Right renal cortex interstitium (tissue), 3 donors: ENCODE results near the gene GNAQ. TPM values are rescaled to one million over a fixed set of nuclear protein-coding genes. Genes with fewer than 3 reads are reported as not detected.

Experiments
- DNase-seq, 3 donors: peaks; one replicate each; pipeline ENCODE4 v3.0.0-alpha.2; 2013; ENCODE audit warnings: low read depth in 3 of 3, low spot score in 2 of 3
- polyA plus RNA-seq, 3 donors: library from polyadenylated mRNA; unstranded; fragments of 120-200 nt; gene quantifications; one replicate each; pipeline ENCODE4 v1.2.1, GENCODE V29; 2013; ENCODE audit not compliant: insufficient read length in 3 of 3

GNAQ gene
- polyA plus RNA-seq, 3 donors = 64.8 to 67.5 (median 67.3) TPM

DNA sequence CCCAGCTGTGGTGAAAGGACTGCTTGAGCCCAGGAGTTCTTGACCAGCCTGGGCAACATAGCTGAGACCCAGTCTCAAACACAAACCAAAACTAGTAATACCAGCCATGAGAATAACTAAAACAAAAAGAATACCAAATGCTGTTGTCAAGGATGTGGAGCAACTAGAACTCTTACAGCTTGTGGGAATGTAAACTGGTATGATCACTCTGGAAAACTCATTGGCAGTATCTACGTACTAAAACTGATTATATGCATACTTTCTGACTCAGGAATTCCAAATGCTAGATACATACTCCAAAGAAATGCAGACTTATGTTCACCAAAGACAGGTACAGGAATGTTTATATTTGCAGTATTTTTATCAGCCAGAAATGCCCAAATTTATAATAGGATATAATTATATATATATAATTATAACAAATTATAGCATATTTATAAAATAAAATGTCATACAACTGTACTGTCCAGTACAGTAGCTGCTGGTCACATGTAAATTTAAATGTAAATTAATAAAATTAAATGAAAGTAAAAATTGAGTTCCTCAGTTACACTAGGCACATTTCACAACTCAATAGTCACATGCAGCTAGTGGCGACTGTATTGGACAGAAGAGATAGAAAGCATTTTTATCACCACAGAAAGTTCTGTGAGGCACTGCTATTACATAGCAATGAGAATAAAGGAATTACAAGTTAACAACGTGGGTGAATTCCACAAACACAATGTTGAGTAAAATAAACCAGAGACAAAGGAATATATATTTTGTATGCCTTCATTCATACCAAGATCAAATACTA lies 118.5 kb downstream of the GNAQ start:
- DNase-seq = no peak

DNA sequence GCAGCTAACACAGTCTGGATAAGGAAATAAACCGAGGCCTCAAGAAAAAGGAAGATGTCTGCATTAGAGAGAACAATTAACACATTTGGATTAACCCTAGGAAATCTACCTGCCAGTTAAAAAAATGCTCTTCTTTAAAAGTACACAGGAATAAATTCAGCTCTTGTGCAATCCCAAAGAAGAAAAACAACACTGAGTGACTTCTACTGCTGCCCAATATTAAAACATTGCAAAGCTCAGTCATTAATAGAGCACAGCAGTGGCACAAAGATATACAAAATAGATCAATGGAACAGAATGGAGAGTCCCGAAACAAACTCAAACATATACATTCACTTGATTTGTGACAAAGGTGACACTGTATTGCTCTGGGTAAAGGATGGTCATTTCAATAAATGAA lies 119.7 kb downstream of the GNAQ start:
- no peak for DNase-seq

DNA sequence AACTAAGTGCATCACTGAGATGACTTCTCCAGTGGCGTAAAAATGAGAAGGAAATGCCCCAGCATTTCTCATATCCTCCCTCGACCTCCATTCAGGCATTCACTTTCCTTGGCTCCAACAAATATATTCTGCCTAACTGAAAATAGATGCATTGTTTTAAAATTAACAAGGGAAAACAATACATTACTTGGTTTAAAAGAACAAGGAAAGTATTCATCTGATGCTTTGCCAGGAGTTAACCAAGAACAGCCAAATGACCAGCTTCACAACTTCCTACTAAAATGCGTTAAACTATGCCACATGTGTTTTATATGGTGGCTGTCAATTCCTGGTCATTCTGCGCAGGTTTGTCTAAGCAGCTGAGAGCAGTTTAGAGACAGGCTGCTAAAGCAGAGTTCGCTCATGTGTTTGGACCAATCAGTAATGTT lies 121.4 kb downstream of the GNAQ start:
- DNase-seq = no peak

DNA sequence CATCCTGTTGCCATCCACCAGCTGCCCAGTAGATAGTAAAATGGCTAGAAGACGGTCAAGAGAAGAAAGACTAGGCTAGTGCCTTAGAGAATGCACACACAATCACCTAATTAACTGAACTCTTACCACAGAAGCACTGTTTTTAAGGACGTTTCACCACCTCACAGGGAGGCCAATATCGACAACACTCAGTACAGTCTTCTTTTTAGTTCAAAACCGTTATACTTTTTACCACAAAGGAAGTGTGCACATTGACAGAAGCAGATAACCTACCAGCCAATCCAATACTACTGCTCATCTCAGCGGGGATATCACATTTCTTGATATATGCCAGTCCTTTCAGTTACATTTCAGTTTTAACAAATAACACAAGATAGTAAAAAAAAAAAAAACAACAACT lies 122.3 kb downstream of the GNAQ start:
- DNase-seq = no peak

DNA sequence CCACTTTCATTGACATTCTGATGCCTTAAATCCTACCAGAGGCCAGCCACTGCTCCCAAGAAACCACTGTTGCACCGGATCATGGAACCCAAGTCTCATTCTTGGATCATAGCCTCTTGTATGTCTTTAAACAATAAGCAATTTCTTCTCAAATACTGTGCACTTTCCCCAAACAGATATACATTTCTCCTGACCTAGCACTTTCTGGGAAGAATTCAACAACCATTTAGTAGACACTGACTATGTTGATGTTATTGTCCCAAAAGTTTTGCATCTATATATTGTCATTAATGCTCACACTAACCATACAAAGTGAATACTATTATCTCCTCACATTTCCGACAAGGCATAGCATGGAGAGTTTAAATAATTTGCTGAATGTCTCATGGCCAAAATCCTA lies 123.3 kb downstream of the GNAQ start:
- no peak for DNase-seq

DNA sequence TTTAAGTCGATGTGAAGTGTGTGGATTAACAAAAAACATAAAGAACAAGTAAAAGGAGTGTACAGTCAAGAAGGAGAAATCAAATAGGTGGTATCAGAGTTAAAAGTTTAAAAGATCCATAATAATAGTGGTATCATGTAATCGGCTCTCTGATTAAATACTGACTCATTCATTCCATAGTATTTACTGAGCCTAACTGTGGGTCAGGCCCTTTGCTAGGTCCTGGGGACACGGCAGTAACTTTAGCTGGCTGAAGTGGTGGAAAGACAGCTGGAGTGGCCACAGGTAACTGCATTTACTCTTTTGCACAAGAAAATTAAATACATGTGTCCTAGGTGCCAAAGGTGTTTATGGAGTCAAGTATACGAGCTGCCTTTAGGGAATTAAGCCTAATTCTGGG lies 124.0 kb downstream of the GNAQ start:
- DNase-seq = no peak

DNA sequence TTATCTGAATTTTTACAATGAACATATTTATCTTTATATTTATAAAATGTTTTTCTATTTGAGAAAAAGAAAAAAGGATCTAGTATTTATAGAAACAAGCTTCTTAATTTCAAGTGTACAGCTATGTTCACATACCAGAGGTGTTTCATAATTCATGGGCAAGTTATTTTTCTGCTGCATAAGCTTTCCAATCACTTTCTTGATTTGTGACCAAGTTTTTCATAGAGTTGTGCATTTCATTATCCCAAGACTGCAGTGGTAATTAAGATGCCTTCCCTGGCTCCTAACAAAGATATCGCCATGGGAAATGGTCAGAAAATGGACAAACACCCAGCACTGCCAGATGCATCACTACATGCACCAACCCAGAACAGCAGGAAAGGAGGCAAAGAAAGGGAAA lies 124.6 kb downstream of the GNAQ start:
- DNase-seq = no peak

DNA sequence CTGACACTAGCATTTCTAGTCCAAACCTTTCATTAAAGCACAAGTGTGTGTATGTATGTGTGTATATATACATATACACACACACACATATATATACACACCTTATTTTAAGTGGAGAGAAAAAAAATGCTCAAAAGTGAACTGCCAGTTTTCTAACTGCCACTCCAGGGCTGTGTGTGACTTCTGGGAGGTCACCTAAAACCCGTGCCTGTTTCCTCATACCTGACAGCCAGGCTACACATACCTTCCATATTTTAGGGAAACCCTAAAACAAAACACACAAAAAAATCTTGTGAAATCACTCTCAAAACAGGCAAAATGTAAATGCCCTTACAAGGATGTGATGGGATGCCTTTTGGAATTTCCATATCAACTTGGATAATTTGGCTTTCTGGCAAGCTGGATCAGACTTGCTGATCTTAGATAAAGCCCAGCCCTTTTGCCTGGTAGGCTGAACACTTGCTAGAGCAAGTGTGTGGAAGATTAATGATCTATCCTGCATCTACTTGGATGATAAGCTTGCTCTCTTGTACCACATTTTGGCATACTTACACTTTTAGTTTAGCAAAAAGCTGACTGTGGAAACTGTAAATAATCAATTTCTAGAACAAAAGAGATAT lies 127.8 kb downstream of the GNAQ start:
- DNase-seq = no peak

DNA sequence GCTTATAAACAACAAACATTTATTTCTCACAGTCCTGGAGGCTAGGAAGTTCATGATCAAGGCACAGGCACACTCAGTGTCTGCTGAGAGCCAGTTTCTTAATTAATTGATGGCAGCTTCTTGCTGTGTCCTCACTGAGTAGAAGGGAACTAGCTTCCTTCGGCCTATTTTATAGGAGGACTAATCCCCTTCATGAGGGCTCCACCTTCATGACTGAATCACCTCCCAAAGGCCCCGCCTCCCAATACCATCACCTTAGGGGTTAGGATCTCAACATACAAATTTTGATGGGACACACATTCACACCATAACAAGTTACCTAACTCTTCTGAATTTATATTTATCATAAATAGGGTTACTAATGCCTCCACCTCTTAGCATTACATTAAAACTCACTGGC lies 129.8 kb downstream of the GNAQ start:
- DNase-seq = no peak

DNA sequence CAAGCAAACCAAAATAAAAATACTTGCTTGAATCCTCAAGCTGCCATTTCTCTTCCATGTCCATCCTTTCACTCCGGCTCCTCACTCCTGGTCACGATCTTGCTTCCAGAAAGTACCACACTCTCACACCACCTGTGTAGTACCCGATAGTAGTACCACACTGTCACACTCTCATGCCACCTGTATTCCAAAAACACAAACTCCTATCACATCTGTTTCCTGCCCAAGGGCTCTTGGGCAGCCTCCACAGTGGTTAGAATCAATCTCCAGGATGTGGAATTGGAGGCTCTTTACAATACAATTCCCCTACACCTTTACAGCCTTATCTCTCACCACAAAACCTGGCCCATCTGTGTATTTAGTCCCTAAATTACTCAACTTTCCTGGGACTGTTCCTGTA lies 130.6 kb downstream of the GNAQ start:
- no peak for DNase-seq

DNA sequence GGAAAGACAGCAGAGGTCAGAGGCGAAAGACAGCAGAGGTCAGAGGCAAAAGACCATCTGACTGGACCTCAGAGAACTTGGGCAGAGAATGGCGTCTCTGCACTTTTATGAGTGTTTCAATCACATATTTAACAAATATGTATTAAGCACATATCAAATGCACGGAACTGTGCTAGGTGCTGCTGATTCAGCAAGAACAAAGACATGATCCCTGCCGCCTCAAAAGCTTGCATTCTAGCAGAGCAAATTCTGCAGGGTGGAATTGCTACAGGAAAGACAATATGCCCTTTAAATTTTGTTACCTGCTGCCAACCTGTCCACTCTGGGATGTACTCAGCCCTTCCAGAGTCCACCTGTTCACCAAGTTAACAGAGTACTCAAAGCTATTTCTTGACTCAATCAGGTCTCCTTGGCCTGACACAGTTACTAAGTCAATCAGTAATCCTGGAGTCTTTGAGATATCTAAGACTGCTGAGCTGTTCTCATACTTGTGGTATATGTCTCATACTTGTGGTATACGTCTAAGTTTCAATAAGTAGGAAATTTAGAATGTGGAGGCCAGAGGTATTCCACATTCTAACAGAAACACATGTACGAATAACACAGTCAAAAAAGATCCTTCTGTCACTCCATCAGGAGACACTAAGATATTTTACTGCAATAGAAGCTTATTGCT lies 131.8 kb downstream of the GNAQ start:
- DNase-seq = no peak

DNA sequence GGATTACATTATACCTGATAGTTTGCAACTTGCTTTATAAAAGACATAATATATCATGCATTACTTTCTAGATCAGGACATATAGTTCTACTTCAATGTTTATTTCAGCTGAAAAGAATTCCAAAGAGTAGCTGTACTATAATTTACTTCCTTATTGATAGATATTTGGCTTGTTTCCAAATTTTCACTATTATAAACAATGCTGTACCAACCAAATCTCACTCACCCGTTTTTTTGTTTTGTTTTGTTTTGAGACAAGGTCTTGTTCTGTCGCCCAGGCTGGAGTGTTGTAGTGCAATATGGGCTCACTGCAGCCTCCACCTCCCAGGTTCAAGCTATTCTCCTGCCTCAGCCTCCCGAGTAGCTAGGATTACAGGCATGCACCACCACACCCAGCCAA lies 132.7 kb downstream of the GNAQ start:
- no peak for DNase-seq

DNA sequence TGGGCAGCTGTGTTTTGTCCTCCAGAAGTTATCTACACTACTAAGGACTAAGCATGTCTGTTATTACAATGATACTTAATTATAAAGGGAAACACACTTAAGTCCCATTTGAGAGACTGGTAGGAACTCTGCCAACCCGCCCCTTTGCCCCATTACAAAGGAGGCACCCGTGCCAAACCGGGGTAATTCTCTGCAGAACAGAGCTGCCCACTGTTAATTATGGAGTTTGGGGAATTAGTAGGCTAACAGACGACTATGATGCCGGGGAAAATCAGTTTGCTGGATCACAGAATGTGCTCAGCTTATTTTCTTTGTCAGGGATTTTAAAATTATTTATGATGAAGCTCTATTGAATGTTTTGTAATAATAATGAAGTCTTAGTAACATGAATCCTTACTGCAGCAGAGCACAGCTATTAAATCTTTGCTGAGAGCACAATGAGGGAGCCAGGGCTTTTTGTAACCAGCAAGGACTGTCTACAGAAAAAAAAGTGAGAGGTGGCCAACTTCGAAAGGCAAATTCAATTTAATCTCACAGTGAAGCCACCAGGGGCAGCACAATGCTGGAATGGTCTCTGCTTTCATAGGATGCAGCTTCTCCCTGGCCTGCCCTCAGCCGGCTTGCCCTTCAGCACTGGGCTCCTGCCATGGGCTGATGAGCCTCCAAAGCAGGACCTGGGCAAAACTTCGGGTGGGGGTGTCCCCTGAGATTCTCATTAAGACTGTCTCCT lies 134.5 kb downstream of the GNAQ start:
- DNase-seq = no peak

DNA sequence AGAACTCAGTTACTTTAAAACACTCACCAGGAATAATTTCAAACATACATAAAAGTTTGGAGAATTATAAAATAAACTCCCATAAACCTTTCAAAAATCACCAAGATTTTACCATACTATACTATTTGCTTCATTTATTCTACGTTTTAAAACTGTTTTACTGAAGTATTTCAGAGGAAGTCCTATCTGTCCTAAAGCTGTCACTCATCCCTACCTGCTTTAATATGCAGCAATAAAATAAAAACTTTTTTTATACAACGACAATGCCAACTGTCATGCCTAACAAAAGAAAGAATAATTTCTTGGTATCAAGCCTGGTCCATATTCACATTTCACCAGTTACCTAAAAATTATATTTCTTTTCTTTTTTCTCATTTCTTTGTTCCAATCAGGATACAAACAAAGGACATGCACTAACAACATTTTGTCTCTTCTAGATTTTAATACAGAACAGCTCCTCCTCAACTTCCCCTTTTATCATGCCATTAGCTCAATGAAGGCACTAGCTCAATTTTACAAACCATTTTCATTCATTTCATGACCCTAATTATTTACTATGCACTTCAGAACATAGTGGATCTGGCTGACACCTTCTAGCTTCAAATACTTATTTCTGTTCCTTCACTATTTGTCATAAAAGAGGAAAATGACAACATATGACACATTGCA lies 135.2 kb downstream of the GNAQ start:
- no peak for DNase-seq

DNA sequence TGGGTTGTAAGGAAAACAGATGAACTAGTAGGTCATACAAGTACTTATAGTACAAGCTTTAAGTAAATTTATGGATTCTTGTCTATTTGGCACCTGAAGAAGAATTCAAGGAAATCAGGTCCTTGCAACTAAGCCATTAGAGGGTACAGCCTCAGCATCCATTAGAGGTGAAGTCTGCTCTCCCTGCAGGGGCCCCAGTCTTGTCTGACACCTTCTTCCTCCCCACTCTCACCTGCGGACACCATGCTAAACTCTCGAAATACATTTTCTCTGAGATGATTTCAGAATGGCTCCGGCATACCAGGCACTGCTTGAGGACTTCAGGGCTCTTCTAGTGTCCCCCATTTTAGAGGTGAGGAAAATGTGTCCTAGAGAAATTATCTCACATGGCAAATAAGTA lies 137.9 kb downstream of the GNAQ start:
- no peak for DNase-seq

DNA sequence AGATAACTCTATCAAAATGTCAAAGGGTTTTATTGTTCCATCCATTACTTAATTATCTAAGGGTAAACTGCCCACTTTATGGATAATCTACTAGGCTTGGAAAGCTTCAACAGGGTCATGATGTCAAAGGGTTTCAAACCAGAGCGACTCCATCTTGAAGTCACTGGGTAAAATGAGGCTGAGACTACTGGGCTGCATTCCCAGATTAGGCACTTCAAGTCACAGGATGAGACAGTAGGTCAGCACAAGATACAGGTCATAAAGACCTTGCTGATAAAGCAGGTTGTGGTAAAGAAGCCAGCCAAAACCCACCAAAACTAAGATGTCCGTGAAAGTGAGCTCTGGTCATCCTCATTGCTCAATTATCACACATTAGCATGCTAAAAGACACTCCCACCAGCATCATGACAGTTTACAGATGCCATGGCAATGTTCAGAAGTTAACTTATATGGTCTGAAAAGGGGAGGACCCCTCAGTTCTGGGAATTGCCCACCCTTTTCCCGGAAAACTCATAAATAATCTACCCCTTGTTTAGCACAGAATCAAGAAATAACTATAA lies 138.6 kb downstream of the GNAQ start:
- no peak for DNase-seq

DNA sequence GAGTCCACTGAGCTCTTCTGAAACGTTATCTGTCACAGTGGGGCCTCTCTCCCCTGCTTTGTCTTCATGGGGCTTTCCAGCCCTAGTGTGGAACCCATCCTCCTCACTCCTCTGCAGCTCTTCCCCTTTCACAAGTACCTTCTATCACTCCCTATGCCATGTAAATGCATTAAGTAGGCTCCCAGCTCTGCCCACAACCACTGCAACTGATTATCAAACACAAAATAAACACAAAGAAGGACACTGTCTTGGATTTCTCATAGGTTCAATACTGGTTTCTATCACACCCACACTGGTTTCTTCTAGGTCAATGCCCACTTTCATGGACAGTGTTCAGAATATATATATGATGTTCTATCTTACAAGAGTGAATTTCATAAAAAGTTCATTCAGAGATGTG lies 139.4 kb downstream of the GNAQ start:
- DNase-seq = no peak

DNA sequence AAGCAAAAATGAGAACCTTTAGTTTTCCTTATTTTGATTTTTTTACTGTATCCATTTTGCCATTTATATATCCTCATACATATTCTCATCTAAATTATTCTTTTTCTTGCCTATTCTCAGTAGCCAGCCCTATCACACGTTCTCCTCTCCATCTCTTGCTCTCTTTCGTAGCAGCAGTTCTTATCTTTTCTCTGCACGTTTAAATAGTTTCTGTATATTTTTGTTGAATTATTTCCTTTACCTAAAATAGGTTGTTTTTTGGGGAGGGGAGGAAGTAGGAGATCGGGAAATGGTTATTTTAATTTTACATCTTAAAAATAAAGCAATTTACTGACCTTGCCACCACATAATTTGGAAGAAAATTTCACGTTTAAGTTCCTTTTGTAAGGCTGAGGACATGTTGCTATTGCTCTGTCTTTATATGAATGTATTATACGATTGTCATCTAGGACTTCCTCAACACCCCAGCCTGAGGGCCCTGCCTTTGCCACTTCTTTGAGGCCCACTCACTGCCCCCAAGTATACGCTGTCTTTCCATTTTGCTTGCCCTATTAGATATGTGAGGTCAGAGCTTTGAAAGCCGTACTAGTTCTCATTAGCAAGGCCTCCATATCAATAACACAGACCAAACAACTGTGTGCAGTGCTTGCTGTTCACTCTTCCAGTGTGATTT lies 140.3 kb downstream of the GNAQ start:
- no peak for DNase-seq

DNA sequence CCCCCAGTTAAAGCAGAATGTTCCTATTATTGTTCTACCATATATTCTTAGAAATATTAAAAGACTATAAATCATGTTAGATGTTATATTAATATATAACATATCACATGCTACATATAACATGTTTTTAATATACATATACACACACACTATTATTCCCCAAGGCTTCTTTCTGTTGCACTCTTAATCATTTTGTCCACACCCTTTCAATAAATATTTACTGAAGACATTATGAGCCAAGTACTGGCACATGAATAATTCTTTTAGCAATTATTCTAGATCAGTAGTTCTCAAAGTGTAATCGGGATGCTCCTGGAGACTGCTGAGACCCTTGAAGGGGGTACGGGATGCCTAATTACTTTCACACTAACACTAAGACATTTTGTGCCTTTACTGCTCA lies 143.9 kb downstream of the GNAQ start:
- no peak for DNase-seq

DNA sequence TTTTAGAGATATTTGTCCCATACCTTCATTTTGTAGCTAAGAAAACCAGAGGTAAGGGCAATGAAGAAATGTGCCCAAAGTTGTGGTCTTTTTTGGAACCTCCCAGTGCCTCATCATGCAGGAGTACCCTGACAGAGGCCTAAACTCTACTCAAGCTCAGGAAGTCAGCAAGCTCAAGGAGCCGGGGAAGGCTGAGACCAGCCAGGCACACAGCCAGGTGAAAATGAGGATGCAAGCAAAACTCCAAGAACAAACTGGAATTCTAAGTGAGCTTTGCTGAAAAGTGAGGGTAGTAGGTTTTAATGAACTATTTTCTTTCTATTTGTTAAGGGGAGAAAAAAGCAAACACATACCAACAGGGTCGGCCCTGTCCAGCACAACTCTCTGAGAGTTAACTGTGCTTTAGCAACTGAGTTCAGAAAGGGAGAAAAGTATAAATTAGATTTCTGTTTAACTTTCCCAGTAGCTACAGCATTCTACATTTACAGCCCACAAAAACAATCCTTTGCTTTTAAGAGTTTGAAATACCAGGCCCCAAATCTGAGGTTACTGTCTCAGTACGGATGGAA lies 146.4 kb downstream of the GNAQ start:
- no peak for DNase-seq
